HG03575 (cell line): ENCODE results near the gene MTHFSD.

ENCODE experiments used
- ATAC-seq: cut with Tn5 transposase; IDR thresholded peaks from one replicate; pipeline ENCODE4 v1.9.1; 2021; ENCODE audit not compliant: unreplicated experiment, insufficient number of reproducible peaks, low FRiP score; ENCODE audit errors: extremely low read depth

The MTHFSD gene

GRCh38 chr16:86558355-86559193, 3.5 kb upstream of the MTHFSD start:
- no peak for ATAC-seq

DNA sequence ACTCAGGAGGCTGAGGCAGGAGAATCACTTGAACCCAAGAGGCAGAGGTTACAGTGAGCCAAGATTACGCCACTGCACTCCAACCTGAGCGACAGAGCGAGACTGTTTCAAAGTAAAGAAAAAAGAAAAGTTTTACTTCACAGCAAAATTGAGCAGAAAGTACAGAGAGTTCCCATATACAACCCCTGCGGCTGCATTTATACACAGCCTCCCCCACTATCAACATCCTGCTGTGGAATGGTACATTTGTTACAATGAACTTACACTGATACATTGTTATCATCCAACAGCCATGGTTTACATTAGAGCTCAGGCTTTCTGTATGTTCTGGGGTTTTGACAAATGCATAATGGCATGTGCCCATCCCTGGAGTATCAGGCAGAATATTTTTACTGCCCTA, 2.6 kb upstream of the MTHFSD start:
- ATAC-seq = no peak

GRCh38 chr16:86556576-86556975, 1.5 kb upstream of the MTHFSD start:
- ATAC-seq = no peak

DNA sequence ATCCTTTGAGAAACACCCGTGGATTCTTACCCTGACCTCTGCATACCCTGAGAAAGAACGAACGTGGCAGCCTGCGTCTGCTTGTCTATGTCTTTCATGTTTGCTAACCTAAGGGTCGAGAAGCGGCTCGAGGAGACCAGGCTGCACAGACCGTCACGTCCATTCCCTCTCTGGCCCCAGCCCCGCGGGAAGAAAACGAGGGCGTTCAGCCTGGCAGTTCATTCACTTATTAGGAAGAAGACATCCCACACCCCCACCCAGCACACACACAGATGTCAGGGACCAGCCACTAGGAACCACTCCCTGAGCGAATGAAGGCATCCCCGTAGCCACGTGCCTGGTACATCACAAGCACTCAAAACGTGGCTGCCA, 655 bp upstream of the MTHFSD start:
- no peak for ATAC-seq

DNA sequence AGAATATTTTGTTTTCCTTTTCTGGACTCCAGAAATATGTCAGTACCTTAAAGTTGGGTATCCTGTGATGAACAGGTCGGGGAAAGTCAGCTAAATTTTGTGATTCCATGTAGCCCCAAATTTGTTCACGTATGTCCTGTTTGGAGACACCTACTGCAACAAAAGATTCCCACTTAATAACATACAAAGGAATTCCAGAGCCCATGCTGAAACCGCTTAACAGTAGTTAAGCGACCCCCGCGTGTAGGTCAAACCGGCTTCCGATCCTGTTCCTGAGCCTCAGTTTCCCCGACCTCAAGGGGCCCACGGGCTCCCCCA, 477 bp downstream of the MTHFSD start:
- no peak for ATAC-seq

- ATAC-seq = no peak
Observed at GRCh38 chr16:86553356-86553755, 1.7 kb downstream of the MTHFSD start.

- no peak for ATAC-seq
Observed at GRCh38 chr16:86550281-86550680, 4.8 kb downstream of the MTHFSD start.

DNA sequence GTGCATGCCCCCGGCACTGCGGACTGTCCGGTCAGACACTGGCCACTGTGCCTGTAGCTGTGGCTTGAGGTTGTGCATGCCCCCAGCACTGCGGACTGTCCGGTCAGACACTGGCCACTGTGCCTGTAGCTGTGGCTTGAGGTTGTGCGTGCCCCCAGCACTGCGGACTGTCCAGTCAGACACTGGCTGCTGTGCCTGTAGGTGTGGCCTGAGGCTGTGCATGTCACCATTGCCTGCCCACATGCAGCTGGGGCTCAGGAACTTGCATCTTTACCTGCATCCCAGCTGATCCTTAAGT, 5.2 kb downstream of the MTHFSD start:
- no peak for ATAC-seq

DNA sequence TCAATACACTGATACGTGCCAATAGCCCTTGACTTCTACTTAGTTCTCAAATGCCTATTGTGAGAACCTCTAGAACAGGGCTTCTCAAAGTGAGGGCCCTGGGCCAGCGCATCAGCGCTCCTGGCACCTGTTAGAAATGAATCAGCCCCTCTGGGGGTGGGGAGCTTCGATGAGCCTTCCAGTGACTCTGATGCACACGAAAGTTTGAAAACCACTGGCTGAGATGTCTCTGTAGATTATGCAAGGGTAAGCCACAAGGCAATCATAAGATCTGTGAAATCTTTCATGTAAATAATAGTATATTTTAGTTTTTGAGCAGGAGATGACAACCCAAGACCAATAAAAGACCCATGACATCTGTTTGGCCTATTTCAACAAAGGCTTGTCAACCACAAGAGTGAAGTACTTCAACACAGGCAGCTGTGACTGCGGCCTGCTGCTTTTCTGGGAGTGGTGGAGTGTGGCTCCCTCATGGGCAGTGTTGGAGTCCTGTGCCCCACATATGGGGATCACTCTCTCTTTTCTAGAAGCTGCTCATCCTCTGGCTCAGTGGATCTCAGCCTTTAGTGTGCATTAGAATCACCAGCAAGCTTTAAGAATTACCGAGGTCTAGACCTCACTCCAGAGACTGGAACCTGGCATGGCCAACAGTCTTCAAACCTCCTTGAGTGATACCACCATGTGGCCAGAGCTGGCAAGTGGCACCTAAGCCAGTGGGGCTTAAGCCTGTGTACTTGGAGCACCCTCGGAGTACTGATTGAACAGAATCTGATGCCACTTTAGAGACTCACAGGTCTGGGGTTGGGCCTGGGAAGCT, 5.8 kb downstream of the MTHFSD start:
- no peak for ATAC-seq

DNA sequence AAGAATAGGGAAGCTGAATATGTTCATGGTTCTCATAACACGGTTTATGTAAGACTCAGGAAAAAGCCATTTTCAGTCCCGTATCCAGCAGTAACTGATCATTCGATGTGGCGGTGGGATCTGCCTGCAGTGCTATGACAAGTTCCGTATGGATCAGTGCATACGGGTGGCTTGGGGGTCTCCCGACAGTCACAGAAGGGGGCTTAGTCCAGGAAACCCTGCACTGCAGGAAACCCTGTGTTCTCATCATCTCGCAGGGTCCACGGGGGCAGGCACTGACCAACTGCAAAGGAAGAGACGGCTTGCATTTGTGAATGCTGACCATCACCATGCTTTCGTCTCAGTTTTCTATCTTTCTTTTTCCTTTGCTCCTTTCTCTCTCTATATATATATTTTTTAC, 7.7 kb downstream of the MTHFSD start:
- no peak for ATAC-seq

GRCh38 chr16:86546638-86547013, 8.4 kb downstream of the MTHFSD start:
- ATAC-seq = no peak

DNA sequence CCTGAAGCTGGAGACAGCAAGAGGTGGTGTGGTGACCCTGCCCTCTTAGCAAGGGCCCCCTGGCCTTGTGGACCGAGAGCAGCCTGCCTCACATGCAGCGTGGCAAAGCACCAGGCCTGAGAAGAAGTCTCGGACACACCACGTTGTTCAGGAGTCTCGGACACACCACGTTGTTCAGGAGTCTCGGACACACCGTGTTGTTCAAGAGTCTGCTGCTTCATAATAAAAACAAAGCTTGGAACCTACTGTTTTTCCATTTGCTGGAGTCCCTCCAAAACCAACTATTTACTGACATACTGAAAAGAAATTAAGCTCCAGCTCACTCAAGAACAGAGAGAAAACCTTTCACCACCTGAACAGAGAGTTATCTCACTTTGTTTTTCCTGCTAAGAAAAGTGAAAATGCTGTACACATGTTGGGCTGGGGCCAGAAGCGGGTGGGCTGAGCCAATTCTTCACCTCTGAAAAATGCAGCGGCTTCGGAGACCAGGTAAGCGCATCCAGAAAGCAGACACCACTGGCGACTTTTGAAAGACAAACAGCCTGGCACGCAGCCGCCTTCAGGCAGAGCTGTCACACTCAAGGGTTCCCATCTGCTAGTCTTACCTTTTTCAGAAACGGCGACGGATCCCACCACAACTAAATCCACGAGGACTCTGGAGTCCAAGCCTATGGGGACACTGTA, 8.9 kb downstream of the MTHFSD start:
- ATAC-seq = no peak

DNA sequence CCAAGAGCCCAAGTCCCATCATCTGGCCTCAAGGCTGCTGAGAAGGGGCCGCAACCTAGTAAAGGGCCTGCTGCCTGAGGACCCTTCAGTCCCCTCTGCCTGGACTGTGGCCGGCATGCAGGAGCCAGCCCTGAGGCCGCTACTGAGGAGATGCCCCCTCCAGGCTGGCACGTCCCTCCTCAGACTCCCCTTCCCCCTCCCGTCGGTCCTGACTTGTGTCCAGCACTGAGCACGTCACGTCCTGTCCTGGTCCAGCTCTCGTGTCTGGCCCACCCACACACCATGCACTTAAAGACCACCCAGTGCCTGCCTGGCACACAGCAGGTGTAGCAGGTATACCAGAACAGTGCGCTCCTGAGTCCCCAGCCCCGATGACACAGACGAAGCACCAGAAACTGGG, 9.6 kb downstream of the MTHFSD start:
- no peak for ATAC-seq

GRCh38 chr16:86542756-86543750, 12.0 kb downstream of the MTHFSD start:
- ATAC-seq = no peak

GRCh38 chr16:86541560-86541959, 13.5 kb downstream of the MTHFSD start:
- no peak for ATAC-seq

GRCh38 chr16:86540894-86541293, 14.1 kb downstream of the MTHFSD start:
- no peak for ATAC-seq

GRCh38 chr16:86538196-86538780, 16.7 kb downstream of the MTHFSD start:
- ATAC-seq = no peak

GRCh38 chr16:86537486-86537885, 17.5 kb downstream of the MTHFSD start:
- ATAC-seq = no peak

DNA sequence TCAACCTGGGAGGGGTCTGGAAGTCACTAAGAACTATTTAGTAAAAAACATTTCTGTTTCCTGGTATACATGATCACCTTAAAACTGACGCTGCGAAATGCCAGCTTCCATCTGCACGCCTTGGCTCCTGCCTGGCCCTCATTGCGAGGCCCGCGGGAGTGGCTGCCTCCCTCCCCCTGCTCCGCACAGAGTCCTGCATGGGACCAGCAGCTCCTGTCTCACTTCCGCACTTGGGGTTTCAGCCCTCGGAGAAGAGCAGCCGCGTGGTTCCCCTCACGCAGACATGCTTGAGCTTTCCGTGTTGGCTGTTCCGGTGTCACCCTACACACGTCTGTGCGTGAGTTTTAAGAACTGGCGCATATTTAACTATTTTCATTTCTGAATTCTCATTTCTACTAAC, 18.4 kb downstream of the MTHFSD start:
- no peak for ATAC-seq
